GM21737 (cell line): ENCODE data around the gene ADAMTS16.

Experiments
- ATAC-seq: cut with Tn5 transposase; IDR thresholded peaks from one replicate; pipeline ENCODE4 v1.9.1; 2021; ENCODE audit warnings: mild to moderate bottlenecking, moderate library complexity; ENCODE audit not compliant: unreplicated experiment

The ADAMTS16 gene

DNA sequence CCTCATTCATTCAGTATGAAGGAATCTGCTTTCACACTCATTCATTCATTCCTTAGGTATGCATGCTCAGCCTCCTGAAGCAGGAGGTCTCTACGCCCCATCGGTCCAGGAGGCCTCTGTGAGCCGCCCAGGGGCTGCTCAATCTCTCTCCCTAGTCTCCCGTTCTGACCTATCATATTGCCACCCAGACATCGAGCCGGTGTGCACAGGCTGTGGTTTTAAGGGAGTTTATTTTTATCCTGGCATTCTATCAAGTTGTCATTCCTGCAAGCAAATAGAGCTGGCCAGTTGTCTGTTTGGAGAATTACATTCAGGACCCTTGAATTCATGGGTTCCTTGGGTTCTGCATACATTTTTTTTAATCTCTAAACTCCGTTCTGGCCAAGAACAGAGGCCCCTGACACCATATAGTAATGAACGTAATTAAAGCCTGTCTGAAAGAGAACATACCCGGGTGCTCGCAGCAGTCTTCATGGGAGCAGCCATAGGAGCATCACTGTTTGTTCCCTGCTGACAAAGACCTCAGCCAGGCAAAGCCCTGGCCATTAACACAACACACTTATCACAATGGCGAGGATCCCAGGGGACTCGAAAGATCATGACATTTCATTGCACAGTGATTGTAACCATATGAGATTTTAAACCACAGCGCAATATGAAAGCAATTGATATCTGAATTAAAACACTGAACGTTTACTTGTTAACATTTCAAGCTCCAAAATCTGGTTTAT is 80.9 kb downstream of the ADAMTS16 start:
- no peak for ATAC-seq

DNA sequence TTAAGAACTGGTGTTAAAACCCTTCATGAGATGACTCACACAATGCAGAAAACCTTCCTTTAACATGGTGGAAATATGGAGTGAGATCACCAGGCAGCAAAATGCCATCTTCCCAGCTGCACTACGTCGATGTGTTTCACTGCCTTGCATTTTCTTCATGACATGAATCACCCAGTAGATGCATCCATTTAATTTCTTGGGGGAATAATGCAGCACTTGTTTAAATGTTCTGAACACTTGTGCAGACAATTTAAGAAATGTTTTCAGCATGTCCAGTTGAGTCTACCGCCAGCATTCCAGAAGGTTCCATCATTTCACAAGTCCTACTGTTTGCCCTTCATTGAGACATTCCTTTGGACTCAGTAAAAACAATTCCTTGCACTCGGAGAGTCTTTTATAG is 81.6 kb downstream of the ADAMTS16 start:
- no peak for ATAC-seq

GRCh38 chr5:5231576-5231975 is 91.4 kb downstream of the ADAMTS16 start:
- no peak for ATAC-seq

GRCh38 chr5:5234912-5235311 is 94.8 kb downstream of the ADAMTS16 start:
- no peak for ATAC-seq

DNA sequence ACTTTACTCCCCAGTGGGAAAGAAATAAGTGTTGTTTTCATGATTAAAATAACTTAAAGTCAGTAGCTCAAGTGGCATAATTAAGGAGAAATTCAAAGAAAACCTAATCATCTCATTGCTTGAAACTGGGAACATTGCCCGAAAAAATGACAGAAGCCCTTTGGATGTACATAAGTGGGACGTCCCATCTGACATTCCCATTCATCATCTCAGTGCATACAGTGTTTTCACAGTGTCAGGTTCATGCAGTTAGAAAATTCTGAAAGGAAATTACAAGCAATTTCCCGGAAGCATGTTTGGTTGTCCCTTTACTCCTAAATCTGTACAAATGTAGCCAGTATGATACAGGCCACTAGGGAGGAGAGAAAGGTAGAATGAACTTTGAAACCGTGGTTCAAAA is 95.6 kb downstream of the ADAMTS16 start:
- no peak for ATAC-seq

DNA sequence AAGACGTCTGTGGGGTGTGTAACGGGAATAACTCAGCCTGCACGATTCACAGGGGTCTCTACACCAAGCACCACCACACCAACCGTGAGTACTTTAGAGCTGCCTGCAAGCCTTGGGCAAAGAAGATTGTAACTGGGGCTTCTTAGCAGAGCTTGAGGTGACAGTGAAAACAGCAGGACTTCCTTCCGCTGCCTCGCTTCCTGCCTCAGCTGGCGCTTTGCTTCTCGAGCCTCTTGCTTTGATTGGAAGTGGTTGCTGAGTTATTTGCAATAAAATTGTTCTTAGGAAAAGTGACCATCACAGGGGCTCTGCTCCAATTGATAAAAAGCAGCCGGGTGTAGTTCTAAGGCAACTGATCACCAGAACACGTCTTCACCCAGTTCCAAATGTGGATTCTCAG is 99.1 kb downstream of the ADAMTS16 start:
- no peak for ATAC-seq

DNA sequence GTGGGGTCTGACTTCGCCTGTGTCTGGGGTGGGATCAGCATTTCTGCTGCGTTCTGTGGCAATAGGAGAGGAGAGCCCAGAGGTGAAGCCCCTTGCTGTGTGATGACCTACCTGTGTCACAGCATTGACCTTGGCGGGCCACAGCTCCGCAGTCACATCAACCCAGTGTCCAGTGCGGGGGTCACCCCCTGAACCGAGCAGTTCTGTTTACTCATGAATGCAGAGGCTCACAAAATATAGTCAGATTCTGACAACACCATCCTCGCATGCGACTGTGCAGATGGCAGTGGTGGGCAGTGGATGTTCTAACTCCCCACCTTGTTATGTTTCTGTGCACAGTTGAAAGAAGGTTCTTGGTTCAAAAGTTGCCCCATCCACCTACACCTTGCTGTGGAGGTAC is 100.1 kb downstream of the ADAMTS16 start:
- no peak for ATAC-seq

- no peak for ATAC-seq
Observed at GRCh38 chr5:5242056-5242455, 101.9 kb downstream of the ADAMTS16 start.

DNA sequence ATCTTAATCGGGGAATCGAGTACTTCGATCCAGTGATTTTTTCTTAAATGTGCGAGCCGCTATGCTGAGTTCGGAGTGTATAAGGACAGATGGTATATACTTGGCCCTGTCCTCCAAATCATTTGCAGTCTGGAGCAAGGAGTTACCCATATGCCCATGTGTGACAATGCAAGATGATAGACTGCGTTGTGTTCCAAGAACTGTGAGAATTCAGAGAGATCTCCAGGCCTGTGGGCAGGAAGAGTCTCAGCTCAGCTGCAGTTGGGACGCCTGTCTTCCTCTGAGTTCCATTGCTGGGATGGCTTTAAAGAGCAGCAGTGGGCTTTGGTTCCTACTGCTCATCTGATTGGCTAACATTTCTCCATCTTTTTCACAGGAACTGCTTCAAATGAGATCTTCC is 106.6 kb downstream of the ADAMTS16 start:
- no peak for ATAC-seq

DNA sequence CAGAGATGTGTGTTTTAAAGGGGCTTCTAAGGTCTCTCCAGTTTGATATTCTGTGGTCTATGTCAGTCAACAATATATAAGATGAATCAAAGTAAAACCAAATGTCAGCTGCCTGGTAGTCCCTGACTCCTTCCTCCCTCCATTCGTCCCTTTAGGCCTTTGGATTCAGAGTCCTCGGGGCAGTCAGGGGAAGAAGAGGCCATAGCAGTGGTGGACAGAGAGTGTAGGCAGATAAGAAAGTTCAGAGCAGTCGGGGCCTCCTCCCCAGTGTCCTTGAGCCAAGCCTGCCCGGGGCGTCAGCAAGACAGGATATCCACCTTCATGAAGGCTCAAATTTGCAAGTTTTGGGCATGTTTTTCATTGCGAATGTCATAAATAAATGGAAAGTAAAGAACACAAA is 110.6 kb downstream of the ADAMTS16 start:
- ATAC-seq: no peak

GRCh38 chr5:5252106-5252505 is 112.0 kb downstream of the ADAMTS16 start:
- no peak for ATAC-seq

GRCh38 chr5:5257353-5257752 is 117.2 kb downstream of the ADAMTS16 start:
- ATAC-seq: no peak

DNA sequence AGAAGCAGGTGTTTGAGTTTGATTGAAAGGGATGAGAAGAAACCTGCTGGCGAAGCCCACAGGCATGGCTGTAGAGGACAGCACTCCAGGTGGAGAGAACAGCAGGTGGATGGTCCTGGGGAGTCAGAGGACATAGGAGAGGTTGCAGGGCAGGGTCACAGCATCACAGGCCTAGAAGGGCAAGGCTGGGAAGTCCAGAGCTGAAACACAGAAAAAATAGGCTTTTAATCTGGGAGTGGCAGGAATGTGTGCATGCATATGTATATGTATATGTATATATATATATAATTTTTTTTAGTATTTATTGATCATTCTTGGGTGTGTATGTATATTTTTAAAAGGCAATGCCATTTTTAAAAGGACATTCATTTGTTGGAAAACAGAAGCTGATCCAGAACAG is 118.4 kb downstream of the ADAMTS16 start:
- no peak for ATAC-seq

DNA sequence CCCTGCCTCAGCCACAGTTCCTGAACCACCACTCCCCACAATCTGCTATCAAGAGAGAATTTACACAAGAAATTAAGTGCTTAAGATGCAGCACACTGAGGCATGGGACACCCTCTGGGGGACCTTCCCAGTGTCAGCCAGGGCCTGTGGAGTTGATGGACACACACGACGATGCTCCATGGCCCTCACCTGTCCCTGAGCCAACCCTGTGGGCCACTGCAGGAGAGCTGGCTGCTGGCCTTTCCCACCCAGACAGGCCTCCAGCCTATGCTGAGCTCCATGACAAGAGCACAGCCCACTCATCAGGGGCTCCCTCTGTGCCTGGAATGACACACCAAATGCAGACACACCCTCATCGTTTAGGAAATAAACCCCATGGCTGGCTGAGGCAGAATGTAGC is 124.6 kb downstream of the ADAMTS16 start:
- no peak for ATAC-seq

GRCh38 chr5:5266297-5266696 is 126.2 kb downstream of the ADAMTS16 start:
- no peak for ATAC-seq

DNA sequence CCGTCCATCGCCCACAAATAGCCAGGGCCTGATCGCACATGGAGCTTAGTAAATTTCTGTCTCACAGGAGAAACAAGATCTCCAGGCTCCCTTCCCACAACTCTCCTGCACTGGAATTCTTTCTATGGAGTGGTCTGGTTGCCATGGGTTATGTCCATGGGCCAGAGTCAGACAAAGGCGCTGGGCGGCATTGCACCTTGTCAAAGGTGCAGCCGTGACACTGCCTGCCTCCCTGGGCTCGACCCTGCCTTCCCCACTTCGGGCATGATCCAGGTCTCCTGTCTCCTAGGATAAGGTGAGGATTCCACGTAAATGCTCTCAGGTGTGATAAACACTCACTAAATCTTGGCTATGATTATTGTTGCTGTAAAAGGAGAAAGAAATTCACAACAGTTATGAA is 130.0 kb downstream of the ADAMTS16 start:
- no peak for ATAC-seq

DNA sequence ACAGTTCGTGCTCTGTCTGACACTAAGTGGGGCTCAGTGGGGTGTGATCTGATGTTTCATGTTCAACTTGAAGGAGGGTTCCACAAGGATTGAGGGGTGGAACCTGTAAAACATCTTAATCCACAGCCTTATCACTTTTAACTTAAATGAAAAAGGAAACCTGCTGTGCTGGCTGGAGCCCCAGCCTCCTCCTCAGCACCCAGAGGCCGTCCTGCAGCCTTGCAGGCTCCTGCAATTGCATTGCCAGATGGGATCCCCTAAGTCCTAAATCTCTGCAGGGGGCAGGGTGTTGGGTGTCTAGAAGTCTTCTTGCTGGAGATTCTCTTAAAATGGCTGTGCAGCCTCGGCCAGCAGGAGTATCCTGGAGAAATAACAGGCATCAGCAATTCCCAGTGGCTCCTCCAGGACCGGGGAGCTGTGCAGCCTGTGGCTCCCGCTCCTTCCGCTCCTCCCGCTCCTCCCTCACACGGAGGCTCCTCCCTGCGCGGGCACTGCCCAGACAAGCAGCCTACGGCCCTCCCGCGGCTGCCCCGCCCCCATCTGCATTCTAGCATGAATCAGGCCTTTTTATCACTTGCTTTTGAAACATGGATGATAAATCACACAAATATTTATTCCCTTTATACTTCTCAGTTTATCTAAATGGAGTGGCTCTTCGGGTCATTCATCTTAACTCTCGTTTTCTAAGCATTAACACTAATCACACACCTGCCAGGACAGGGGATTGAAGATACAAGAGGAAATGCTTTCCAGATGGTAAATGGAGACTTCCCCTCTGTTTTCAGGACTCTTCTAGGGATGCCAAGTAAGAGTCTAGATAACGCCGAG is 131.0 kb downstream of the ADAMTS16 start:
- ATAC-seq: no peak

DNA sequence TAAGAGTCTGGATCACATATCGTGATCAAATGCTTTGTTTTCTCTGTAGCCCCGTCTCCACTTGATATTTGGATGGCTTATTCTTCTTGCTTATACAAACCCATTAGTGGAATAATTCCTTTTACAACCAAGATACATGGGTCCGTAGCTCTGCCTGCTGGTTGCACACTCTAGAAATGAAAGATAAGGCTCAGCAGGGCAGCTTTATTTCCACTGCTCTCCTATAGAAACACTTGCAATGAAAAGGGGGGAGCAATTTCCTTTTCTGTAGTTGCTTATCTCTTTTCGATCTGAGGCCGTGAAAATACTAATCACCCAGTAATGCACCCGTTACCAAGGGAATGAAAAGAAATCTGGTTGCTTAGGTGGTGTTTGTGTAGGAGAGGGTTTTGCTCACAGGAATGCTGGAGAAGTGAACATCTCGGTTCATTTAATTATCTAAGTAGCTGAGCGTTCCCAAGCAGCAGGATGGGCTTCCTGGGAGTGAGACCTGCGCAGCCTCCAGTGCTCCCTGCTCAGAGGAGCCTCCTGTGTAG is 131.7 kb downstream of the ADAMTS16 start:
- no peak for ATAC-seq

GRCh38 chr5:5273398-5273797 is 133.3 kb downstream of the ADAMTS16 start:
- no peak for ATAC-seq

- no peak for ATAC-seq
Observed at GRCh38 chr5:5273976-5274375, 133.8 kb downstream of the ADAMTS16 start.

DNA sequence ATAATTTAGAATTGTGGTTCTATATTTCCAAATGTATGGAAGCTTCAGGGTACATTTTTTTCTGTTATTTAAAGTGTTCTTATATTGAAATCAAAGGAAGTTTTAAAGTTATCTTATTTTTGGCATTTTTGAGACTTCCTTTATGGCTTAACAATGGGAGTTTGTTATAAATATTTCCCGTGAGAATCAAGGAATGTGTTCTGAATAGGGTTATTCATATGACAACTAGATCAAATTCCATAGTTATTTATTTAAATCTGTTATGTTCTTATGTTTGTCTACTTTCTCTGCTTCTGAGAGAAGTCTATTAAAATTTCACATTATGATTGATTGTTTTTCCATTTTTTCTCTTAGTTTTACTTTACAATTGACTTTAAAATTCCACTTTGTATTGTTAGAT is 135.1 kb downstream of the ADAMTS16 start:
- ATAC-seq: no peak

DNA sequence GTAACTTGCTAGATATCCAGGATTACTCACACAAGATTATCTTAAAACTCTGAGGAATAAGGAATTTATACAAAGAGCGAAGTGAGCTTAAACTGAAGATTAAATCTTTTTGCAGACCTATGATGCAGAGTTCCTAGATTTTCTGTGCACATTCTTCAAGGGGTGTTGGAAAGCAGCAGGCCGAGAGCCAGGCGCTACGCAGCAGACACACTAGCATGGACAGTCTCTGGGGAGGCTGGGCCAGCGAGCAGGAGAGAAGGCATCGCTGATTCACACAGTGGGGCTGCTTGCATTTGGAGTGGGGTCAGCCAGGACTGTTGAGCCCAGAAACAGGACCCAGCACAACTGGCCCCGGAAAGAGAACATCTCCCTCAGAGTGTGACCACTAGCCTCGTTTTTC is 136.3 kb downstream of the ADAMTS16 start:
- ATAC-seq: no peak
